Coronary artery (tissue), 2 donors: Measurements from ENCODE around the gene LRRC36.
"Not testable (repeated sequence)": the region's sequence is repeated elsewhere in the genome, so short reads cannot be mapped to it uniquely, and the experiment has no call there.

ENCODE experiments used
- DNase-seq: peaks from one replicate; pipeline ENCODE4 v3.0.0-alpha.2; 2017; ENCODE audit warnings: low spot score
- H3K27ac ChIP-seq, 2 donors: fragments of 200-600 bp; sonication (generic); one replicate each; pipeline ENCODE4 v1.5.1; 2016 to 2019
- H3K4me3 ChIP-seq: fragments of 200-600 bp; sonication (generic); 2 replicates; pipeline ENCODE4 v1.5.1; 2016; ENCODE audit warnings: mild to moderate bottlenecking, moderate library complexity
- TF ChIP-seq, protein P1 (sequence below): fragments of 200-600 bp; sonication (generic); IDR thresholded peaks from one replicate; pipeline ENCODE4 v1.5.1; 2019; ENCODE audit warnings: antibody characterized with exemption

The LRRC36 gene

GRCh38 chr16:67342616-67343015, 16.0 kb downstream of the LRRC36 start:
- H3K27ac ChIP-seq = no peak overlapping the region
- no peak overlapping the region for H3K4me3 ChIP-seq
- TF ChIP-seq, protein P1, sequence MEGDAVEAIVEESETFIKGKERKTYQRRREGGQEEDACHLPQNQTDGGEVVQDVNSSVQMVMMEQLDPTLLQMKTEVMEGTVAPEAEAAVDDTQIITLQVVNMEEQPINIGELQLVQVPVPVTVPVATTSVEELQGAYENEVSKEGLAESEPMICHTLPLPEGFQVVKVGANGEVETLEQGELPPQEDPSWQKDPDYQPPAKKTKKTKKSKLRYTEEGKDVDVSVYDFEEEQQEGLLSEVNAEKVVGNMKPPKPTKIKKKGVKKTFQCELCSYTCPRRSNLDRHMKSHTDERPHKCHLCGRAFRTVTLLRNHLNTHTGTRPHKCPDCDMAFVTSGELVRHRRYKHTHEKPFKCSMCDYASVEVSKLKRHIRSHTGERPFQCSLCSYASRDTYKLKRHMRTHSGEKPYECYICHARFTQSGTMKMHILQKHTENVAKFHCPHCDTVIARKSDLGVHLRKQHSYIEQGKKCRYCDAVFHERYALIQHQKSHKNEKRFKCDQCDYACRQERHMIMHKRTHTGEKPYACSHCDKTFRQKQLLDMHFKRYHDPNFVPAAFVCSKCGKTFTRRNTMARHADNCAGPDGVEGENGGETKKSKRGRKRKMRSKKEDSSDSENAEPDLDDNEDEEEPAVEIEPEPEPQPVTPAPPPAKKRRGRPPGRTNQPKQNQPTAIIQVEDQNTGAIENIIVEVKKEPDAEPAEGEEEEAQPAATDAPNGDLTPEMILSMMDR = no peak
- no peak for DNase-seq

GRCh38 chr16:67345401-67345800, 18.8 kb downstream of the LRRC36 start:
- Histone ChIP-seq H3K4me3 (no peak overlapping the region), H3K27ac (no peak overlapping the region)
- TF ChIP-seq, protein P1 = no peak
- no peak for DNase-seq

DNA sequence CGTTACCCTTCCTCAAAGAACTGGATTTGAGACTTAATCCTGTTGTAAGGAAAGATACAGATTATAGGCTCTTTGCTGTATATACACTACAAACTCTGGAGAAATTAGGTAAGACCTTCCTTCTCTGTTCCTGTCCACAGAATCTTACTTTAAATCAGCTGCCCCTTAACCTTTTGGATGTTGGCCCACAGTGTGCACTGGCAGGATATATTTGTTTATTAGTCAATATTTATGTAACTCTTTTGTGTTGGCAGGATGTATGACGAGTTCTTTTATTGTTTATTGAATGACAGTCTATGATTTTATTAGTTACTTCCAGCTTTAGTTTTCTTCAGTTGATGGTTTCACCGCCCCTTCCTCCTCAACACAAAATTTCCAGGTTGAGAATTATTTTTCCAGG, 19.7 kb downstream of the LRRC36 start:
- H3K27ac ChIP-seq = no peak overlapping the region
- H3K4me3 ChIP-seq = no peak overlapping the region
- no peak for DNase-seq
- TF ChIP-seq, protein P1 = no peak

DNA sequence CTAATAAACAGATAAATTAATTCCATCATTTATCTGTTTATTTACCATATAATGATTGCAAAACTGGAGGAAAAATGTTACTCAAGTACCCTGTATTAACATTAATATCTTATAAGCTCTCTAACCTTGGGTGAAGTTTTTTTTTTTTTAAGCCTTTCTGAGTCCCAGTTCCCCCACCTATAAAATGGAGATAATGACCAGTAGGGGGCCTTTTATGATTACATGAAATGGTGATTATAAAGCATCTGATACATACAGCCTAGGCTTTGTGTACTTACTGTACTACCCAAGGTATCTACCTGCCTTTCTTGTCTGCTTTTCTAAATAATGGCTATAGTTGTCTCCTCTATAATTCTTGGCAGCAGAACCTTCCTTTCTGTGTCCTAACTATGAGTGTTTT, 22.6 kb downstream of the LRRC36 start:
- DNase-seq = no peak
- H3K27ac ChIP-seq = no peak overlapping the region
- no peak overlapping the region for H3K4me3 ChIP-seq
- TF ChIP-seq, protein P1 = no peak

DNA sequence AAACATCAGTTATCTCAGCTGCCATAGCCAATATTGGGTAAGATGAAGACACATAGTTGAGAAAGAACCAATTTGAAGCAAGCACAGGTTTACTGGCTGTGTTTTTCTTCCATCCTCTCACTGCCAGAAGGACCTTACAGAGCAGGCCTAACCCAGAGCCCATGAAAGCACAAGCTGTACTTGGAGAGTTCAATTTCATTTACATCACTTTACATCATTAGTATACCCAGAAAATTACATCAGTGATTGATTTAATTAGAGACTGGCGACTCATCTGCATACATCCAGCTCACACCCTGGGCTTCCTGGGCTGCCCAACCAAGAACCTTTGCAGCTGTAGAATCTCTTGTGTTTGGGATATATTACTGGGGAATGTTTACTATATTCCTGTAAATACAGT, 23.7 kb downstream of the LRRC36 start:
- Histone ChIP-seq H3K27ac (no peak overlapping the region), H3K4me3 (no peak overlapping the region)
- no peak for DNase-seq
- TF ChIP-seq, protein P1 = no peak

GRCh38 chr16:67352463-67352862, 25.8 kb downstream of the LRRC36 start:
- not testable (repeated sequence) for DNase-seq, H3K27ac ChIP-seq, H3K4me3 ChIP-seq

- no peak for DNase-seq
- TF ChIP-seq, protein P1 = no peak
- Histone ChIP-seq H3K27ac (no peak overlapping the region), H3K4me3 (no peak overlapping the region)
Observed at GRCh38 chr16:67356396-67356795, 29.8 kb downstream of the LRRC36 start.

- no peak overlapping the region for H3K27ac ChIP-seq
- TF ChIP-seq, protein P1 = no peak
- no peak for DNase-seq
- H3K4me3 ChIP-seq = no peak overlapping the region
Observed at GRCh38 chr16:67357561-67357960, 30.9 kb downstream of the LRRC36 start.

DNA sequence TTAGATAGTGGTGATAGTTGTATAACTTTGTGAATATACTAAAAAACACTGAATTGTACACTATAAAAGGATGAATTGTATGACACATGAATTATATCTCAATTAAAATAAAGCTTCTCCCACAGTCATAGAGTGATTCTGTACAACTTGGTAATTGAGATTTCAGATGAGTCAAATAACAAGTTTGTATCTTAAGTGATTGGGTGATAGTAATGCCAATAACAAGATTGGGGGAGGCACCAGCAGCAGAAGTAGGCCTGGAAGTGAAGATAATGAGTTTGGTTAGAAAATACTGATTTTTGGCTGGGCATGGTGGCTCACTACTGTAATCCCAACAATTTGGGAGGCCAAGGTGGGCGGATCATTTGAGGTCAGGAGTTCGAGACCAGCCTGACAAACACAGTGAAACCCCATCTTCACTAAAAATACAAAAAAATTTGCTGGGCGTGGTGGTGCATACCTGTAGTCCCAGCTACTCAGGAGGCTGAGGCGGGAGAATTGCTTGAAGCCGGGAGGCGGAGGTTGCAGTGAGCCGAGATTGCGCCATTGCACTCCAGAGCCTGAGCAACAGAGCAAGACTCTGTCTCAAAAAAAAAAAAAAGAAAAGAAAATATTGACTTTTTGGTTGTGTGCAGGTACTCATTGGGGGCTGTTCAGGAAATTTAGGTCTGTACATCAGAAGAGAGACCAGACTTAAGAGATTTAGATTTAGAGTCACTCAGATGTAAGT, 33.1 kb downstream of the LRRC36 start:
- H3K4me3 ChIP-seq, DNase-seq, H3K27ac ChIP-seq: not testable (repeated sequence)
